ENCODE results near the gene G2E3.

DNA sequence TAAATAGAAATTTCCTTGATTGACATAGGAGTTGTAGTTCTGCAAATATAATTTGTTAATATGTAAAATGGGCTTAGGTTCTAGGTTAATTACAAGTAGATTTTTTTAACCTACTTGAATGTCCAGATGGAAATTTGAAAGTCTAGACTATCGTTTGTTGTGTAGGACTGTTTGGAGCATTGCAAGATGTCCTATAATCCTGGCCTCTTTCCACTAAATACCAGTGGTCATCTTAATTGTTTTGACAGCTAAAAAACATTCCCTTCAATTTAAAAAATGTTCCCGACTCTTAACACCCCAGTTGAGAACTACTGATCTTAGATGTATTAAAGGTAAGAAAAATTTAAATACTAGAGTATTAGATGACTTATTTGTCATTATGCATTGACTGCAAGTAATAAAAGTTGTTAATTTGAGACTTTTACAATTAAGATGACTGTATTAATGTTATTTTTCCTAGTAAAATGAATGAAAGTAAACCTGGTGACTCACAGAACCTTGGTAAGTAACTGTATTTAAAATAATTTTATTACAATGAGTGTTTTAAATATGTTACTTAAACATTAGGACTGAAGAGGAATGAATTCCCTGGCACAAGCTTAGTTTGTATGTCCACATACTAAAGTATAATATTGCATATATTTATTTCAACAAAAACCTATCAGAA is 21.8 kb downstream of the G2E3 start:
- TF ChIP-seq YY1 (IDR thresholded peaks at IDR 0.05; ENCODE audit: insufficient read depth, insufficient replicate concordance, low read depth, low read length) = no peak
- TF ChIP-seq ZNF207 (IDR thresholded peaks at IDR 0.05; ENCODE audit: borderline replicate concordance) = no peak
- no peak for TF ChIP-seq SMC3 (IDR thresholded peaks at IDR 0.05; ENCODE audit: low read length)
- no peak for TF ChIP-seq RELA (CRISPR knock-in tag; IDR thresholded peaks at IDR 0.05)
- TF ChIP-seq CTCF (CRISPR knock-in tag; IDR thresholded peaks at IDR 0.05) = no peak
- no peak for TF ChIP-seq POLR2AphosphoS5 (IDR thresholded peaks at IDR 0.05; ENCODE audit: low read depth, low read length)
